Measurements from ENCODE around the gene USP32.
"Not testable (repeated sequence)": the region's sequence is repeated elsewhere in the genome, so short reads cannot be mapped to it uniquely, and the experiment has no call there.

The USP32 gene

GRCh38 chr17:60406887-60407286, 15.0 kb upstream of the USP32 start:
- FAIRE-seq, result no peak

- FAIRE-seq, result no peak
Measured at GRCh38 chr17:60403962-60404361, 12.0 kb upstream of the USP32 start.

- FAIRE-seq, result no peak
Measured at GRCh38 chr17:60403523-60403810, 11.5 kb upstream of the USP32 start.

GRCh38 chr17:60401819-60402218, 9.9 kb upstream of the USP32 start:
- no peak for FAIRE-seq

- FAIRE-seq, result no peak
Measured at GRCh38 chr17:60398227-60398959, 6.5 kb upstream of the USP32 start.

- FAIRE-seq, result no peak
Measured at GRCh38 chr17:60396412-60396811, 4.5 kb upstream of the USP32 start.

- no peak for FAIRE-seq
Measured at GRCh38 chr17:60395508-60396065, 3.7 kb upstream of the USP32 start.

- no peak for FAIRE-seq
Measured at GRCh38 chr17:60393840-60394723, 2.1 kb upstream of the USP32 start.

GRCh38 chr17:60392845-60393702, 1.1 kb upstream of the USP32 start:
- FAIRE-seq, result no peak

- FAIRE-seq, result no peak
Measured at GRCh38 chr17:60391471-60392041, 377 bp downstream of the USP32 start.

- no peak for FAIRE-seq
Measured at GRCh38 chr17:60390925-60391470, 935 bp downstream of the USP32 start.

- FAIRE-seq, result no peak
Measured at GRCh38 chr17:60390186-60390585, 1.7 kb downstream of the USP32 start.

GRCh38 chr17:60388742-60389141, 3.2 kb downstream of the USP32 start:
- FAIRE-seq, result no peak

GRCh38 chr17:60387666-60388065, 4.3 kb downstream of the USP32 start:
- FAIRE-seq, result no peak

- FAIRE-seq, result no peak
Measured at GRCh38 chr17:60386147-60387058, 5.5 kb downstream of the USP32 start.

- FAIRE-seq, result not testable (repeated sequence)
Measured at GRCh38 chr17:60384921-60385320, 7.0 kb downstream of the USP32 start.

- no peak for FAIRE-seq
Measured at GRCh38 chr17:60383379-60383778, 8.6 kb downstream of the USP32 start.

- FAIRE-seq, result no peak
Measured at GRCh38 chr17:60381958-60382357, 10.0 kb downstream of the USP32 start.

GRCh38 chr17:60379461-60379860, 12.5 kb downstream of the USP32 start:
- FAIRE-seq, result not testable (repeated sequence)

GRCh38 chr17:60378187-60378586, 13.7 kb downstream of the USP32 start:
- FAIRE-seq, result not testable (repeated sequence)

- FAIRE-seq, result no peak
Measured at GRCh38 chr17:60372790-60373483, 19.0 kb downstream of the USP32 start.

Measured in TTC549 (cell line).